Muscle of arm (tissue), 12 donors: ENCODE results near the gene GATM. TPM values are rescaled to one million over a fixed set of nuclear protein-coding genes. Genes with fewer than 3 reads are reported as not detected.
A peak's percentile ranks its signal among the peaks of the same experiment; 100 is the strongest.
"Not testable (repeated sequence)": the region's sequence is repeated elsewhere in the genome, so short reads cannot be mapped to it uniquely, and the experiment has no call there.

Source experiments
- DNase-seq: peaks from one replicate; pipeline ENCODE4 v3.0.0-alpha.2; 2013
- polyA plus RNA-seq, 12 donors: library from polyadenylated mRNA; unstranded; fragments of 120-200 nt; gene quantifications; one replicate each; pipeline ENCODE4 v1.2.1, GENCODE V29; 2013; ENCODE audit not compliant: insufficient read length in 12 of 12

The GATM gene
- polyA plus RNA-seq, 12 donors = 134 to 558 (median 336) TPM; not detected in 1

DNA sequence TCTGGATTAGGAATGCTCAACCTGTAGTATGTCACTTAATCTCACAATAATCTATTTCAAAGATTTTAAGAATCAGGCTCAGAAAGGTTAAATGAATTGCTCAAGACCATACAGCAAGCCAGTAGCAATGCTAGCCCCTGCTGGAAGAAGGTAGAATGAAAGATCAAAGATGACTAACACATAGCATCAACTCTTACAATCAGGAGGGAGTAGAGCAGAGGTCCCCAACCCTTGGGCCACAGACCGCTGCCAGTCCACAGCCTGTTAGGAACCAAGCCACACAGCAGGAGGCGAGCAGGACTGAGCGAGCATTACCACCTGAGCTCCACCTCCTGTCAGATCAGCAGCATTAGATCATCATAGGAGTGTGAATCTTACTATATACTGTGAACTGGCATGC lies 15.5 kb upstream of the GATM start:
- no peak for DNase-seq

DNA sequence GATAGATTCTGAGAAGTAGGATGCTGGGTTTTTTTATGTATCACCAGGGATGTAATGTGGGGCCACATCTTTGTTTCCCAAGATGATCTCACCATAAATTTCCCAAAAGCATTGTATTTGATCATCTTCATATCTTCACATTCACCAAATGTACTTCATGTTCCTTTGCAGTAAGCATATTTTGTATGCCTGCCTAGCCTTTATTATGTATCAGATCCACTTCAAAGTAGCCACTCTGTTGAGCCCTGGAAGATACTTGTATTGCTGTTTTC lies 14.2 kb upstream of the GATM start:
- DNase-seq = no peak

DNA sequence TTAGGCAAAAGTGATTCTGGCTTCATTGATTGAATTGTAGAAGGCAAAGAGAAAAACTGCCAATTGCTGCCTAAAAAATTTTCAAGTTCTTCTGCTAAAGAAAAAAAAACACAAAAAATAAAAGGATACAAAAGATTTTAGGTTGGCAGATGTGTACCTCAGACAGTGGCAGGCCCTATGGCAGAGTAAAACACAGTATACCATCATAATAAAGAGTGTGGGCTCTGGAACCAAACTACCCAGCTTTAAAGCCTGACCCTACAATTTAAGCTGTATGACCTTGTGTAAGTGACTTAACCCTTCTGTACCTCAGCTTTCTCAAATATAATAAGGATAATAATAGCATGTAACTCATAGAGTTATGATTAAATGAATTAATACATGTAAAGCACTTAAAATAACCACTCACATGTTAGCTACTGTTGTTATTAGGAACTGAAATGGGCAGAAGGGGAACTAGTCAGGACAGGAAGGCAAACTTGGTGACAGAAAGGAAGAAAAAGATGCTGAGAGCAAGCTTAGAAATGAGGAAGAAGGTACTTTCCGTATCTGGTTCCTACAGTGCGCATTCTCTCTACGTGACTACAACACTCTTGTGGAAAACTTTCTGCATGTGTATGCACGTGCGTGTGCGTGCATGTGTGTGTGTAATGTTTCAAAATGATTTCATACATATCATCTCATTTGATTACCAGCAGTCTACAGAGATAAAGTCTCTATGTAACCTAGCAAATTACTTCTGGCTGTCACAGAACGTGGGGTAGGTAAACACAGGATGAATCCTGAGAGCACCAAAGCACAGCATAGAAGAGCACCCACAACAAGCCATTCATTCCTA lies 13.6 kb upstream of the GATM start:
- DNase-seq = no peak

DNA sequence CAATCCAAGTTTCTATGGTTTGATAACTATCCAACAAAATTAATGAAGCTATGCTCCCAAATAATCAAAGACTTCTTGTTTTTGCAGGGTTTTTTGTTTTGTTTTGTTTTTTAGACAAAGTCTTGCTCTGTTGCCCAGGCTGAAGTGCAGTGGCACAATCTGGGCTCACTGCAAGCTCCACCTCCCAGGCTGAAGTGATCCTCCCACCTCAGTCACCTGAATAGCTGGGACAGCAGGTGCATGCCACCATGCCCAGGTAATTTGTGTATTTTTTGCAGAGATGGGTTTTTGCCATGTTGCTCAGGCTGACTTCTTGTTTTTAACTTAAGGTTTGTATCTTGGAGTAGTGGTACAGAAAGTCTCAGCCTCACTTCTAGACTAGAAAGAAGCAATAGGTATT lies 11.0 kb upstream of the GATM start:
- no peak for DNase-seq

DNA sequence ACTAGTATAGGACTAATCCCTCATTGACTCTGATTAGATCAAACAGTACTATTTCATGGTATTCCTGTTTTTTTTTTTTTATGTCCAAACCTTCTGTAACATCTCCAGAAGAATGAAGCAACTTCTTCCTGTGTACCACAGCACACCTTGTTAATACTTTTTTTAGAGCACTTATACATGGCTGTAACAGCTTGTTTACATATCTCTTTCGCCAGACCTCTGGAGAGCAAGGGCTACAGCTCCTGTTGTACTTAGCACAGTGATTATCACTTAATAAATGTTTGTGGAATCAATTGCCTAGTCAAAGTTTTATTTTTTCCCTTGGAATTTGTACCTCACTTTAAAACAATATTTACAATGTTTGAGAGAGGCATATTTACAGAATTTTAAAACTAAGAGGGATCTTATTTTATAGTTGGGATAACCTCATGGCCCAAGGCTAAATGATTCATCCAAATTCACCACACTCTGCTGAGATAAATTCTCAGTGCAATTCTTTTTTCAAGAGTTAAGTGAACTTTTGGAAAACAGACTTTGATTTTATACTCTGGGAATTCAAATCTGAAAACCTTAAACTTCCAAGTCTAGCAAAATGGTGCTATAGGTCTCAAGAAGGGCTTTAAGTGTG lies 9.2 kb upstream of the GATM start:
- DNase-seq = no peak

DNA sequence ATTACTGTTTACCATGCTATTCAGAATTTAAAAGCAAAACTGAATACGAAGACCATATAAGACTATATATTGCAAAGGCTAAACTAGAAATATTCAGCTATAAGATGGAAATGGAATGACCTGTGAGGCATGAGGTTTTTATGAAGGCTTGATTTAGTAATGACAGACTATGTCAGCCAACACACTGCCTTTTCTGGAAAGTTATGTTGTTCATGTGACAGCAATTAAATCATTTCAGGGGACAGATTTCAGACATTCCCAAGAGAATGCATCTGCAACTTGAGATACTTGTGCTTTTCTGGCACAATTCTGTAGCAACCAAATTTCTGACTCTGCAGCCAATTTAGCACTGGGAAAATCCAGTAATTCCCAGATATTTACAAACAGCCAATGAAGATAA lies 8.6 kb upstream of the GATM start:
- no peak for DNase-seq

DNA sequence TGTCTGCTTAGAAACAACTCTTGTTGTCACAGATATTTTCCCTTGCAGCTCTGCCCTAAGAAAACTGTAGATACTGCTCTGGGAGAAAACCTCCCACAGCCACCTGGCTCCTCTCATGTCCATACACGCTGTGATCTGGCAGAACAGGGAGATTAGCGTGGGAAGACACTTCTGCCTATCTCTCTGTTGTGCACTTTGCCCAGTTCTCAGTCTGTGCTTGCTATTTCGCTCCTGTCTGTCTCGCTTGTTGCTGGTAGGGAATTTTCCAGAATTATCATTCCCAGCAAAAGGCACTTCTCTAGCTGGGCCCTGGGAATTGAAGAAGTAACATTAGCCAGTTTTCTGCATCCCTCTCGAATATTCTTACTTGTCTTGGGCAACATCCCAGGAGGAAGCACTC lies 8.1 kb upstream of the GATM start:
- DNase-seq = no peak

DNA sequence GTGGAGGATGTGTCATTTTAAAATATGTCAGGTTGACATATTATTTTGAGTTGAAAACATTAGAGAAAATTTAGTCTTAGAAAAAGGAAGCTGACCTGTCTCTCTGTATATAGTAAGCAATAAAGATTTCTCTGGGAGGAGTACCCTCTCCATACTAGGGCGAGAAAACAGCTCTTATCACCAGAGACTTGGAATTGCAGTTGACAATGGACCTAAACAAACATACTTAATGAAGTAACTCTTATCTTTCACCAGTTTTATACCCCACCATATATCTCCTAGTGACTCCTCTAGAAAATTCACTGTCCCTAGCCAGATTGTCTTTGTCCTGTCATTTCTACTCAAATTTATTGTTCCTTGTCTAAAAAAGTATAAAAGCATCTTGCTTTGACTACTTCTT lies 7.2 kb upstream of the GATM start:
- no peak for DNase-seq

DNA sequence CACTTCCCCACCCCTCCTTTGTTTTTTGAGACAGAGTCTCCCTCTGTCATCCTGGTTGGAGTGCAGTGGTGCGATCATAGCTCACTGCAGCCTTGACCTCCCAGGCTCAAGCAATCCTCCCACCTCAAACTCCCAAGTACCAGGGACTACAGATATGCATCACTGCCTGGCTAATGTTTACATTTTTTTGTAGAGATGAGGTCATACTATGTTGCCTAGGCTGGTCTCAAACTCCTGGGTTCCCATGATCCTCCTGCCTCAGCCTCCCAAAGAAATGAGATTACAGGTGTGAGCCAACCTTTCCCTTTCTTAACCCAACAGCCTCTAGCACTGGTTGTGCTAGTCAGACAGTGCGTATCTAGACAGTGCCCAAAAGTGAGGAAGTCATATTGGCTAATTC lies 6.4 kb upstream of the GATM start:
- DNase-seq = no peak

DNA sequence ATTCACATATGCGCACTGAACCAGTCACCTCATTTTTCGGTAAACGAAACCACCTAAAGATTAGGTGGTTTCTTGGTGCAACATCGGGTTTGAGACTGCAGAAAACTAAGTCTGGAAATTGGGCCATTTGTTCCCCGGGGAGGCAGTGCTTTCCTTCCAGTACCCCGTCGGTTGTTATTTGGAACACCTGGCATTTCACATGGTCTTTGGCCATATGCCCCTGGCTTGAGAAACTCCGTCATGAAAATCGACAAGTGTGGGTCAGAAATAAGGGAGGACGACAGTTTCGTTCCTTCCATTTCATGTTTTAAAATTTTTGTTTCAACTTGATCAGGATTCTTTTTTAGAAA lies 544 bp upstream of the GATM start:
- DNase-seq = no peak

DNA sequence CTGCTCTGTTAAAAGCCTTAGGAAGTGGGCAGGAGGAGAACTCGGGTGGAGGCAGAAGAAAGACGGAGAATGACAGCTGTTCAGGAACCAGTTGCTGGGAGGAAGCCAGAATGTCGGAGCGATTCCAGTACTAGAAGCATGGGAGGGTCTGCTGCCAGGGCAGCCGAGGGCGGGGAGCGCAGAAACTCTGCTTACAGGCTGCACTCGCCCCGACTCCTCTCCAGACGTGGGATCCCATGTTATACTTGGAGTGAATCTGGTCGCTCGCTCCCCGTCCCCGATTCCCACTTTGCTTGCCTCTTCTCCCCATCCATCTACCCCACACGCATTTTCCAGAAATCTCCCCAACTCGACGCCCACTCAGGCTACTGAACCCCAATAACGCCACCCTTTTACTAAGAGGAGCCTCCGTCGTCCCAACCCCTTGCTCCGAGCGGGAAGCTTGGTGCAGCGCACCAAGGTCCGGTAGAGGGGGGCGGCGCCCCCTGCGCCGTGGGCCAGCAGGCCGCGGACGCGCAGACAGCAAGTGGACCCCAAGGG lies 665 bp downstream of the GATM start:
- peak; percentile 64 for DNase-seq

DNA sequence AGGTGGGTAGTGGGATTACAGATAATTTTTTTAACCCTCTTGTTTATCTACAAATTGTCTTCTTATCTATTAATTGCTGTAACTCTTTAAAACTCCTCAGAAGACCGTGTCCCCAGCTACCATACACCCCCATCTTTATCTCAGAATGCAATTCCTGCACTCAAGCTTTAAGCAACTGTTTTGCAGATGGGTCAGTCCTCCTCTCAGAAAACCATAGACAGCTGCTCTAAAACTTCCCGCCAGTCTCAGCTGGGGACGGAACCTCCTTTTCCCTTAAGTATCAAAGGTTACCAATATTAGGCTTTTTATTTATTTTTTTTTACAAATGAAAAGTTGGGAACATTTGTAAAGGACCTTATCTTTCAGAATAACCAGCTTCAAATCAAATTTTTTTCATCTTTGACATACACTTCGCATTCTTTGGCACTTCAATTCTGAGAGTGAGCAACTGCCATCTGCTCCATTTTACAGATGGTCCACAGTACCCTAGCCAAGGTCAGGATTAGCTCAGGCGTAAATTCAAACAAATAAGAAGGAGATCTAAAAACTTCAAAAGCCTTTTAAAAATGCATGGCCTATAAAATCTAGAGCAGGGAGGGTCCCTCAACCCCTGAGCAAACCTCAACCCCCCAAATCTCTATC lies 1.3 kb downstream of the GATM start:
- DNase-seq = no peak

DNA sequence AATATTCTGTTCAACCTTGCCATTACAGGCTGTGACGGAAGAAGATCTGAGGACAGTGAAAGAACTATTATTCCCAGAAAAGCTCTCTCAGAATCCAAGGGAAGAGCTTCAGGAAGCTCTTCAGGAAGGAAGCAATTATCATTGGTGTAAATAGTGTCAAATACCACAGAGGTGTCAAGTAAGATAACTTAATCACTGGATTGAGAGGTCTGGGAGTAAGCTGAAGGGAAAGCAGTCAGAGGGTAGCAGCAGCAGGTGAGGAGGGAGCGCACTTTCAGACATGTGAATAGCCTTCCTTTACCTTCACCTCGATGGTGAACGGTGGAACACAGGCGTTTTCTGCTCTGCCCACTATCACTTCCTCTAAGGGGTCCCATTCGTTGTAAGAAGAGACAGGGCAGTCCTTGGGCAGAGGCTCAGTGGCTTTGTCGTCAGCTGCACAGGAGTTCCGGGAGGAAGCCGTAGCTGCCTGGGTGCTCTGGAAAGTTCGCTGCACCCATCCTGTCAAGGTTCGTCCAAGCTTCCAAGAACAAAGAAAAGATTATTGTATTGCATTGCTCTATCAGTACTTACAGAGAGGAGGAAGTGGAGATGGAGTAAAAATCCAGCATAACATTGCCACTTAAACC lies 1.9 kb downstream of the GATM start:
- no peak for DNase-seq

DNA sequence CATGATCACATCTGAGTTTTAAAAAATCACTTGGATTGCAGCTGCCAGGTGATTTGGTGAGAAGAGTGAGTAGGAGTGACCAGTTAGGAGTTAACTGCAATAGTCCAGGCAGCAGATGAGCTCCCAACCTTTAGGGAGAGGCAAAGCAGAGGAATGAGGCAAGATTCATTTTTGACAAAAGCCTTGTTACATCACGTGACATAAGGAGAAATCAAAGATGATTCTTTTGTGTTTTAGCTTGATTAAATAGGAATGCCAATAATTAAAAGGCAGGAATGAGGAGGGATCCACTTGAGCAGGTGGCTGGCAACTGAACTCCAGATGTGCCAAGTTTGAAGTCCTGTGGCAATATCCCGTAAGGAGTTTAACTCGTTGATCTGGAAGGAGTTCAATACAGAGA lies 2.5 kb downstream of the GATM start:
- DNase-seq = no peak

DNA sequence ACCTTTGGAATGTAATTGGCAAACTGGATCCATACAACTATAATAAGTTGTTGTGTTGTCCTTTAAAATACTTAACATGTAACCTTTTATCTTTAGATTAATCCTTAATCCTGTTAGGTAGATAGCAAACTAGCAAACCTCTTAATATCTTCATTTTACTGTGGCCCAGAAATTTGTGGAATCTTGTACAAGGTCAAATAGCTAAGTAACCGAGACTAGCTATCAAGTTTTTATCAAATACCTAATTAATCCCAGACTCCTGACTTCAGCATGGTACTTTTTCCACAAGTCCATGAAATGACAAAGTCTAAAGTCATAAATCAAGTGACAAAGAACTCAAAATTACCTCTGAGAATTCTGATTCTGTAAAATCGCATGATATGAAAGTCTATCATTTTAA lies 4.4 kb downstream of the GATM start:
- no peak for DNase-seq

DNA sequence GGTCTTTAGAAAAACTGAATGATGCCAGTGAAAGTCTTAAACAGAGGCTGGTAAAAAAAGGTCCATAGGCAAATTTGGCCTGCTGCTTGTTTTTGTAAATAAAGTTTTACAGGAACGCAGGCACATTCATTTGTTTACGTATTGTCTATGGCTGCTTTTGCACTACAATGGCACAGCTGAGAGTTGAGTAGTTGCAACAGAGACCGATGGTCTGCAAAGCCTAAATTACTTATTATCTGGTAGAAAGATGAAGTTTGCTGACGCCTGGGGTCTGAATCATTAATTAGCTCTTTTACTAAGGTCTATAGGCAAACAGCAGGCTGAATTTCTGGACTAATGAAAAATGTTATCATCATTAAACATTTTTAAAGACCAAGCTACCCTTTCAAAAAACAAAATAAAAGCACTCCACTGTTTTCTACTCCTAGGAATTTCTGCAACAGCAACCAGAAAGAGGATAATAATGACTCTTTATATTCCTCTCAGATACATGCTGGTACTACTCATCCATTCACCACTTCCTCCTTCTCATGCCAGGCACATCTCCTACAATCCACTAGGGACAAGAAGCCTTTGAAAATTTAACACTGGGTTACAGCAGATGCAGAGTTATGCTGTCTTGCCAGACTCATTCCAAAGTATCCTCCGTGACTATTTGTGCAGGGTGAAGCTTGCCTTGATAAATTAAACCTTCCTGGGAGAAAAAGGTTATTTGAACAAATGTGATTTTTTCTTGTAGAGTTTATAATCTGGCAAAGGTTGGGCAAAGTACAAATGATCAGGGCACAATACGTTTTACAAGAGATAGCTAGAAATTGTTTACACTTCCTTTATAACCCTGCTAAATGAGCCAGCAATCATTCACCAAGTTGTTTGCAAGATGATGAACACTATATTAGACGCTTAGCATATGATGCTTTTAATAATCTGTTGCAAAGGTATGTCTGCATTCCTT lies 6.0 kb downstream of the GATM start:
- no peak for DNase-seq

DNA sequence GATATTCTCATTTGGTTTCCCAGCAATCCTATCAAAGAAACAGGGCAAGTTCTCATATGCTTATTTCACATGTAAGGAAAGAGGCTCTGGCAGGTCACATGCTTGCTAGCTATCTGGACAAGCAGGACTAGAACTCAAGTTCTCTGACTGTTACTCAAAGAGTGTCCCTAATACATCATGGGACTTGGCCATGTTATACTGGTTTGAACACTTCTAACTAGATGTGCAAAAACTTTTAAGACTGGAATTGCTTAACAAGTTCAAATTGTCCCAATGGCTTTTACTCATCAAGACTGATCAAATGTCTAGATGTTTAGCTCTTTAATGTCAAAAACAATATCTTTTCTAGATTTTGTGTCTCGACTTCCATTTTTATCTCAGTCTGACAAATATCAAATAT lies 6.8 kb downstream of the GATM start:
- no peak for DNase-seq

DNA sequence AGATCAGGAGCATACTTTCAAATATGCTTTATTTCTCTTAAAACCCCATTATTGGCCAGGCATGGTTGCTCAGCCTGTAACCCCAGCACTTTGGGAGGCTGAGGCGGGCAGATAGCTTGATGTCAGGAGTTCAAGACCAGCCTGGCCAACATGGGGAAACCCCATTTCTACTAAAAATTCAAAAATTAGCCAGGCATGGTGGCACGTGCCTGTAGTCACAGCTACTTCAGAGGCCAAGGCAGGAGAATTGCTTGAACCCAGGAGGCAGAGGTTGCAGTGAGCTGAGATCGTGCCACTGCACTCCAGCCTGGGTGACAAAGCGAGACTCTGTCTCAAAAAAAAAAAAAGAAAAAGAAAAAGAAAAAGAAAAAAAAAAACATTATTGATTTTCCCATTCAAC lies 8.3 kb downstream of the GATM start:
- DNase-seq = not testable (repeated sequence)

DNA sequence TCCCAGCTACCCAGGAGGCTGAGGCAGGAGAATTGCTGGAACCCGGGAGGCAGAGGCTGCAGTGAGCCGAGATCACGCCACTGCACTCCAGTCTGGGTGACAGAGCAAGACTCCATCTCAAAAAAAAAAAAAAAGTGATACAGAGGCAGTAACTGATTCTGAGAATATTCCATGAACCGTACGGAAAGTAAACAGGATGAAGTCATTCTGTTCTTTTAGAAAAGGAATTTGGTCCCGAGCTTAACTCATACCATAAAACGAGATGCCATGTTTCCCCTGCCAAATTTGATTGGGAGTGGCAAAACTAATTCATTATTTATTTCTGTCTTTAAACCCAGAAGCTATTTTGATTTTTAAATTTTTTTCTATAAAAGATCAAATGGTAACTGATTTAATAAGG lies 11.1 kb downstream of the GATM start:
- DNase-seq = not testable (repeated sequence)

DNA sequence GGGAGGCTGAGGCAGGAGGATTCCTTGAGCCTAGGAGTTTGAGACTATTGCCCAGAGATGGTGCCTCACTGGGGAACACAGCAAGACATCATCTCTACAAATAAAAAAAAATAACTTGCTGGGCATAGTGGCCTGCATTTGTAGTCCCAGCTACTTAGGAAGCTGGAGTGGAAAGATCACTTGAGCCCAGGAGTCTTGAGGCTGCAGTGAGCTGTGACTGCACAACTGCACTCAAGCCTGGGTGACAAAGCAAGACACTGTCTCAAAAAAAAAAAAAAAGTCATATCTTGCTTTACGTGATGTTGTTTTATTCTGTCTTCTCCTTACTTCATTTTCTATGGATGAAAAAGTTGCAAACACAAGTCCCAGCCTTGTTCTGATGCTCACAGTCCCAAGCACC lies 14.1 kb downstream of the GATM start:
- no peak for DNase-seq

DNA sequence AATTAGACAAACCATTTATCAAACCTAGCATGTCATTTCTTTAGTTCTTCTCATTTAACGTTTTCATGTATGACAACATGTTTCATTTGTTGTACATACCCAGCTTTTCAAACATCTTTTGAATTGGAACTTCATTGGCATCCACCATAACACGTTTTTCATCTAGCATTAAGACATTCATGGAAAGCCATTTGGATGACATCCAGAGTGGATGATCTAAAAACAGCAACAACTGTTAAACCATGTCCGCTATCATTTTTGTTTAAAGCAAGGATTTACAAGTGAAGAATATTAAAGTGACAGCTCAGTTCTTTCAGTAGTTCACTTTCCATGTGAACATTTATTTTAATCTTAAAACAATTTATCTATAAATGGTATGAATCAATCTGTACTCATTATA lies 14.5 kb downstream of the GATM start:
- no peak for DNase-seq

DNA sequence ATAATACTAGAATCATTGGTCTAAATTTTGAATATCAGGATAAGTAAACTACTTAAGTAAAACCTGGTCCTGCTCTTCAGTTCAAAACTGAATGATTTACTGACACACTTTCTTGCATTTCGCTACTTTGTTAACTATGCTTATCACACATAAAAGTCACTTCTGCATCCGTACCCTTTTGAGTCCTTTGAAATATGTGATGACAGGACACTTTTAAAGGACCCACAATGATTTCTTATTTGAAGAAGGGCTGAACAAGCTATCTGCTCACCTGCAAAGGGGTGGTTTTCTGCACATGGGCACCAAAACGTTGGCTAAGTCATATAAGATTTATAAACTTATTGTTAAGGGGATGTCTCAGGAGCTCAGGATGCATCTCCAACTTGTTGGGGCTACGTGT lies 15.0 kb downstream of the GATM start:
- no peak for DNase-seq
